ENCODE data around the gene FBXO15.

The FBXO15 gene

DNA sequence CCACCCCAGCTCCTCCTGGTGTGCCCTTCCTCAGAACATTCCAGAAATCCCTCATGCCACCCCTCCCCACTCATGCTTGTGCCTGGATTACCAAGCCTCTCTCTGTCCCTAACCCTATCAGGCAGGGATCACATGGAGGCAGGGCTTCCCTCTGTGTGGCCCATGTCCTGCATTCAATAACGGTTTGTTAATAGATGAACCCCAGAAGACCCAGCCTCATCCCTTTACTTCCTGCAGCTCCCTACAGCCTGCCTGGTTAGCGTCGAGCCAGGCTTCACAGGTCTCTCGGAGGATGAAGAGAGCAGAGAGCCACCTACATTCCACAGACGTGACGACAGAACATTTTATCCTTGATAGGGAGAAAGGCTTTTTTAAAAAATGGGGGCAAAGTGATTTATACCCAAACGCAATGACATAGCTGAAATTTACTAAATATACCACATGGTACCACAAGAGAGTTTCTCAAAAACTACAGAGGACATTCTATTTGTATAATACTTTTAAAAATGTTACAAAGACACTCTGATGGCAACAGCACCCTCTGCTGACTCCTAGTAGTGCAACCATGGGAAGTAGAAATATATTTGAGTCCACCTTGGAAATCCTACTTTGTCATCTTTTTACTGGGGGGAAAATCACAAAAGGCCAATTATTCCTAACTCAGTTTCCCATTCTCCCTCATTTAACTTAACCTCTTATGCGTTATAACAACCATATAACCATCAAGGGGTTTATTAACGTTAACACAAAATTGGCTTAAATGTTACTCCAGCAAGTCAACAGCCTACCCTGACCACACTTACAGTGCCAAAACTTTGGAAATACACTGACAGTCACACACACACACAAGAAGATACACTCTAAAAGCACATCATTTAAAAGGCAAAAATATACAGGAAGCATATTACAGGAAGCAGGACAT lies 30.7 kb downstream of the FBXO15 start:
- no peaks in the 10 kb centered on the region for H3K36me3 ChIP-seq (ENCODE audit: control insufficient read depth, insufficient read depth, low read length)
- H3K27me3 ChIP-seq (ENCODE audit: control insufficient read depth, insufficient read depth, low read length, poor library complexity, severe bottlenecking): no peaks in the 10 kb centered on the region
- H3K9me3 ChIP-seq (ENCODE audit: control insufficient read depth, low read length): no peaks in the 10 kb centered on the region
- H3K4me3 ChIP-seq (ENCODE audit: insufficient read depth, low read depth, low read length): no peak overlapping the region
- 24 to 33% methylated on average over 6 to 9 of the region's 9 CpGs for WGBS, 2 experiments
- peaks cover 7% of the 10 kb centered on the region for H3K4me1 ChIP-seq (ENCODE audit: control insufficient read depth, insufficient read depth, low read length)
- no peak overlapping the region for H3K27ac ChIP-seq (ENCODE audit: insufficient read depth, low read depth, low read length, poor library complexity, severe bottlenecking)

DNA sequence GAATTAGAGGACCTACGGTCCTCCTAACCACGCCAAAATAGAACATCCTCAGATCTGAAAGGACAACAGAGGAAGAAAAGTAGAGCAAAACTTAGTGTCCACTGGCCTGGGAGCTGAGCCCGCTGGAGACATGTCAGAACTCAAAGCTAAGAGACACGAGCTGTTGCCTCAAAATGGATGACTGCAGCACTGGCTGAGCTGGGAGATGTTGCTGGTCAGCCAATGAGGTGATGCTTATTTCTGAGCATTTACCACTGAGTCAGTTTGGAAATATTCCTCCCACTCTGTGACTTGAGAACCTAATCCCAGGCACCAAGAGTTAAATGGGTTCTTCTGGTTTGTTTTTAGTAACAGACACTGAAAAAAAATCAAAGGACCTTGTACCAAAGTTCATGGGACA lies 32.6 kb downstream of the FBXO15 start:
- Histone ChIP-seq H3K27me3 (ENCODE audit: control insufficient read depth, insufficient read depth, low read length, poor library complexity, severe bottlenecking) (no peaks in the 10 kb centered on the region), H3K36me3 (ENCODE audit: control insufficient read depth, insufficient read depth, low read length) (no peaks in the 10 kb centered on the region), H3K4me1 (ENCODE audit: control insufficient read depth, insufficient read depth, low read length) (peaks cover 7% of the 10 kb centered on the region), H3K27ac (ENCODE audit: insufficient read depth, low read depth, low read length, poor library complexity, severe bottlenecking) (no peak overlapping the region), H3K4me3 (ENCODE audit: insufficient read depth, low read depth, low read length) (no peak overlapping the region), H3K9me3 (ENCODE audit: control insufficient read depth, low read length) (no peaks in the 10 kb centered on the region)
- 80 to 86% methylated on average over 4 of the region's 4 CpGs for WGBS, 2 experiments

DNA sequence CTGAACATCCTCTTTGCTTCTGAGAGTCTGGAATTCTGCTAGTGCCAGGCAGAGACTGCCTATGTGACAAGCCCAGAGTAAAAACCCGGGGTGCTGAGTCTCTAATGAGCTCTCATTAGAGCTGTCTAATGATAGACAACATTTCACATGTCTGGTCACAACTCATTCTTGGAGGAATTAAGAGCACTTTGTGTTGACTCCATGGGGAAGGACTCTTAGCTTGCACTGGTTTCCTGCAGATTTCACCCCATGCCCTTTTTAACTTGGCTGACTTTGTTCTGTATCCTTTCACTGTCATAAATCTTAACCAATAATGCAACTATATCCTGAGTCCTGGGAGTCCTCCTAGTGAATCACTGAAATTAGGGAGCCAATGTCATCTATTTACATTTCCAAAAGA lies 33.5 kb downstream of the FBXO15 start:
- WGBS, 2 experiments: 71 to 77% methylated on average over 1 of the region's 1 CpG
- H3K36me3 ChIP-seq (ENCODE audit: control insufficient read depth, insufficient read depth, low read length): no peaks in the 10 kb centered on the region
- H3K4me1 ChIP-seq (ENCODE audit: control insufficient read depth, insufficient read depth, low read length): peaks cover 7% of the 10 kb centered on the region
- no peak overlapping the region for H3K4me3 ChIP-seq (ENCODE audit: insufficient read depth, low read depth, low read length)
- H3K27me3 ChIP-seq (ENCODE audit: control insufficient read depth, insufficient read depth, low read length, poor library complexity, severe bottlenecking): no peaks in the 10 kb centered on the region
- no peak overlapping the region for H3K27ac ChIP-seq (ENCODE audit: insufficient read depth, low read depth, low read length, poor library complexity, severe bottlenecking)
- H3K9me3 ChIP-seq (ENCODE audit: control insufficient read depth, low read length): no peaks in the 10 kb centered on the region

DNA sequence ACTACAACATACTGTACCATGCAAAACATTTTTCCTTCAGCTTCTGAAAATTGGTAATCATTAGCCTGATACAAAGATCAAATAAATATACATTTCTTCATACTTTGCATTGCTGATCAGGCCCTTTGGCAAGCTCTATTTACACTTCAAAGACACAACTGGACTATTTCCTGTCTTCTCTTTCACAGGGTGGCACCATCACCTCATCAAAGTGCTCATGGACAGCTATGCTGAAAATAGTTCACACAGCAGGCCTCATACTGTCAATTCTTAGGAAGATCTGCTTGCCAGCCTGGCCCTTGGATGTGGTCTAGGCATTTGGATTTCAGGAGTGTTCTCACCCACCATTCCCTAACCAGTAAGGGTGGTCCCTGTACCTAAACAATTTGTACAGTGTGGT lies 33.9 kb downstream of the FBXO15 start:
- no peaks in the 10 kb centered on the region for H3K36me3 ChIP-seq (ENCODE audit: control insufficient read depth, insufficient read depth, low read length)
- H3K4me3 ChIP-seq (ENCODE audit: insufficient read depth, low read depth, low read length): no peak overlapping the region
- no peaks in the 10 kb centered on the region for H3K27me3 ChIP-seq (ENCODE audit: control insufficient read depth, insufficient read depth, low read length, poor library complexity, severe bottlenecking)
- H3K27ac ChIP-seq (ENCODE audit: insufficient read depth, low read depth, low read length, poor library complexity, severe bottlenecking): no peak overlapping the region
- no peaks in the 10 kb centered on the region for H3K9me3 ChIP-seq (ENCODE audit: control insufficient read depth, low read length)
- H3K4me1 ChIP-seq (ENCODE audit: control insufficient read depth, insufficient read depth, low read length): peaks cover 7% of the 10 kb centered on the region

DNA sequence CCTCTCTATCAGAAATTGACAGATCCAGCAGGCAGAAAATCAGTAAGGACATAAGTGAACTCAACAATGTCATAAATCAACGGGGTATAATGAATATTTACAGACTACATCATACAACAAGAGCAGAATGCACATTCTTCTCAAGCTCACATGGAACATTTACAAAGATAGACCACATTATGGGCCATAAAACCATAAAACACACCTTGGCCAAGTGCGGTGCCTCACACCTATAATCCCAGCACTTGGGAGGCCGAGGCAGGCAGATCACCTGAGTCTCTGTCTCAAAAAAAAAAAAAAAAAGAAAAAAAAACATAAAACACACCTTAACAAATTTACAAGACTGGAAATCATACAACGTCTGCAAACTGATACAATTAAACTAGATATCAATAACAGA lies 36.7 kb downstream of the FBXO15 start:
- 68 to 72% methylated on average over 4 of the region's 4 CpGs for WGBS, 2 experiments
- Histone ChIP-seq H3K4me1 (ENCODE audit: control insufficient read depth, insufficient read depth, low read length) (peaks cover 7% of the 10 kb centered on the region), H3K27me3 (ENCODE audit: control insufficient read depth, insufficient read depth, low read length, poor library complexity, severe bottlenecking) (no peaks in the 10 kb centered on the region), H3K9me3 (ENCODE audit: control insufficient read depth, low read length) (no peaks in the 10 kb centered on the region), H3K4me3 (ENCODE audit: insufficient read depth, low read depth, low read length) (no peak overlapping the region), H3K36me3 (ENCODE audit: control insufficient read depth, insufficient read depth, low read length) (no peaks in the 10 kb centered on the region), H3K27ac (ENCODE audit: insufficient read depth, low read depth, low read length, poor library complexity, severe bottlenecking) (no peak overlapping the region)

DNA sequence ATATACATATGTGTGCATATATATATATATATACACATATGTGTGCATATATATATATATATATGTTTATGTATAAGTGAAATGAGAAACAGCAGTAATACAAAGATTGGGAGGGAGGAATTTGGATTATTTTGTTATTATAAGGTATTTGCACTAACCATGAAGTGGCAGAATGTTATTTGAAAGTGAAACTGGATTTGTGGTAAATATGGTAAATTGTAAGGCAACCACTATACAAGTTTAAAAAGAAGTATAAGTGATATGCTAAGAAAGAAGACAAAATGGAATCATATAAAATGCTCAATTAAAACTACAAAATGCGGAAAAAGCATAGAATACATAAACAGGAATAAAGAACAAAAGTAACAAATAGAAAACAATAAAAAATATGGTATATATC lies 37.5 kb downstream of the FBXO15 start:
- H3K9me3 ChIP-seq (ENCODE audit: control insufficient read depth, low read length): no peaks in the 10 kb centered on the region
- no peak overlapping the region for H3K4me3 ChIP-seq (ENCODE audit: insufficient read depth, low read depth, low read length)
- H3K27me3 ChIP-seq (ENCODE audit: control insufficient read depth, insufficient read depth, low read length, poor library complexity, severe bottlenecking): no peaks in the 10 kb centered on the region
- H3K27ac ChIP-seq (ENCODE audit: insufficient read depth, low read depth, low read length, poor library complexity, severe bottlenecking): no peak overlapping the region
- H3K36me3 ChIP-seq (ENCODE audit: control insufficient read depth, insufficient read depth, low read length): no peaks in the 10 kb centered on the region
- no CpG with 5 or more reads among the region's 1 CpG for WGBS, 2 experiments
- H3K4me1 ChIP-seq (ENCODE audit: control insufficient read depth, insufficient read depth, low read length): peaks cover 7% of the 10 kb centered on the region

DNA sequence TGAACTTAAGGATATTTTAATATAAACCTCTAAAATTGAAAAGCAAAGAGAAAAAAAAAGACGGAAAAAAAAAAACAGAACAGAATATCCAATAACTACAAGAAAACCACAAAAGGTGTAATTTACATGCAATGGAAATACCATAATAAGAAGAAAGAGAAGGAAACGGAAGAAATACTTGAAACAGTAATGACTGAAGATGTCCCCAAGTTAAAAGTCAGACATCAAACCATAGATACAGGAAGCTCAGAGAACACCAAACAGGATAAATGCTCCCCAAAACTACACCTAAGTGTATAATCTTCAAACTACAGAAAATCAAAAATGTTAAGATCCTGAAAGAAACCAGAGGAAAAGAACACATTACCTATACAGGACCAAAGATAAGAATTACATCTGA lies 39.2 kb downstream of the FBXO15 start:
- no peak overlapping the region for H3K4me3 ChIP-seq (ENCODE audit: insufficient read depth, low read depth, low read length)
- 77% methylated on average over 1 of the region's 2 CpGs; no CpG with 5 or more reads in 1 of the 2 experiments for WGBS, 2 experiments
- no peak overlapping the region for H3K27ac ChIP-seq (ENCODE audit: insufficient read depth, low read depth, low read length, poor library complexity, severe bottlenecking)
- H3K36me3 ChIP-seq (ENCODE audit: control insufficient read depth, insufficient read depth, low read length): no peaks in the 10 kb centered on the region
- H3K9me3 ChIP-seq (ENCODE audit: control insufficient read depth, low read length): no peaks in the 10 kb centered on the region
- H3K27me3 ChIP-seq (ENCODE audit: control insufficient read depth, insufficient read depth, low read length, poor library complexity, severe bottlenecking): no peaks in the 10 kb centered on the region
- no peaks in the 10 kb centered on the region for H3K4me1 ChIP-seq (ENCODE audit: control insufficient read depth, insufficient read depth, low read length)

DNA sequence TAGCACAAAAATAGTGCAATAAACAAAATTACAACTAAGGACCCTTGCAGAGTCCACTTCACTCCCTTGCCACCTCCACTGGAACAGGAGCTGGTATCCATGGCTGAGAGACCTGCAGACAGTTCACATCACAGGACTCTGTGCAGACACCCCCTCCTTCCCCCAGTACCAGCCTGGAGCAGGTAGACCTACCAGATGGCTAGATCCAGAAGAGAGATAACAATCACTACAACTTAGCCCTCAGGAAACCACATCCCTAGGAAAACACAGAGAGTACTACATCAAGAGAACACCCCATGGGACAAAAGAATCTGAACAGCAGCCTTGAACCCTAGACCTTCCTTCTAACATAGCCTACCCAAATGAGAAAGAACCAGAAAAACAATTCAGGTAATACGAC lies 49.8 kb downstream of the FBXO15 start:
- Histone ChIP-seq H3K9me3 (ENCODE audit: control insufficient read depth, low read length) (no peaks in the 10 kb centered on the region), H3K36me3 (ENCODE audit: control insufficient read depth, insufficient read depth, low read length) (no peaks in the 10 kb centered on the region), H3K4me1 (ENCODE audit: control insufficient read depth, insufficient read depth, low read length) (no peaks in the 10 kb centered on the region), H3K27ac (ENCODE audit: insufficient read depth, low read depth, low read length, poor library complexity, severe bottlenecking) (no peak overlapping the region), H3K27me3 (ENCODE audit: control insufficient read depth, insufficient read depth, low read length, poor library complexity, severe bottlenecking) (no peaks in the 10 kb centered on the region), H3K4me3 (ENCODE audit: insufficient read depth, low read depth, low read length) (no peak overlapping the region)
- 90 to 100% methylated on average over 1 of the region's 1 CpG for WGBS, 2 experiments

DNA sequence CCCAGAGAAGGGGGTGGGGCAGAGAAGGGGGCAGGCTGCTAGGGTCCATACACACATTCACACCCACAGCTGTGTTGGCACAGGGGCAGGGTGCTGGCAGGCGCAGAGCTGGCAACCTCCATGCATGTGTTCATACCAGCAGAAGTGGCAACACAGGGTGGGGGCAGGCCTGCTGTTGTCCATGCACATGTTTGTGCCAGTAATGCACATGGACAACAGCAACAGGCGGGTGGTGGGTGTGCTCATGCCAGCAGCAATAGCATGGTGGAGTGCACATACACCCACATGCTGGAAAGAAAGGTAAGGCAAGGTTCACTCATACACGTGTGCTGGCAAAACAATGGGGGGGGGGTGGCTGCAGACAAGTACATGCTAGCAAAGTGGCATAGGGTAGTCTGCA lies 54.7 kb downstream of the FBXO15 start:
- no peak overlapping the region for H3K4me3 ChIP-seq (ENCODE audit: insufficient read depth, low read depth, low read length)
- no peak overlapping the region for H3K27ac ChIP-seq (ENCODE audit: insufficient read depth, low read depth, low read length, poor library complexity, severe bottlenecking)
- 94 to 97% methylated on average over 3 of the region's 3 CpGs for WGBS, 2 experiments
- no peaks in the 10 kb centered on the region for H3K9me3 ChIP-seq (ENCODE audit: control insufficient read depth, low read length)
- H3K36me3 ChIP-seq (ENCODE audit: control insufficient read depth, insufficient read depth, low read length): no peaks in the 10 kb centered on the region
- no peaks in the 10 kb centered on the region for H3K27me3 ChIP-seq (ENCODE audit: control insufficient read depth, insufficient read depth, low read length, poor library complexity, severe bottlenecking)
- no peaks in the 10 kb centered on the region for H3K4me1 ChIP-seq (ENCODE audit: control insufficient read depth, insufficient read depth, low read length)

DNA sequence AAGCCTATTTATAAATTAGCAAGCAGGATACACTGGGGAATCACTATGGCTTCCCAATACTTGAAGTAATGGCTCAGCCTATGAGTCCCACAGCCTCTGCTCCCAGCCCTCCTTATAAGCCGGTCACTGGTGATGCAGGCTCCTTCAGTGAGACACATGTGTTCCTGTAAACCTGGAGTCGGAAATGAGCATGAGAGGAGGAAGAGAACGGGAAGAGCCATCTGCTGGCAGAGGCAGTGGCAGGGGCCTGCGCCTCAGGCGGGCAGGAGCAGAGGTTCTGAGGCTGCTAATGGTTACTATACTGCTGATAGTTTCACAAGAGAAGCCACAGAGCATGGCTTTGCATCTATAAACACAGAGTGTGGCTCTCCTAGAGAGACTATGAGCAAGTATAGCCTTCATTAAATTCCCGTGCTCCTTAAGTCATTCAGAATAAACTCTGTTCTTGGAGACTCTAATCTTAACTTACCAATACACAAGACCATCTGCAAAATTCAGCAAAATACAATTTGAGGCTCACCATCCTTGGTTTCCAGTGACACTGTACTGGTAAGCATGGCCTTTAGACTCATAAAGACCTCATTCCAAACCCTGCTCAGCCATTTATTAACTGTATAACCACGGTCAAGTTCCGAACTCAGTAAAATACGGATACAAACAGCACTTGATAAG lies 63.3 kb downstream of the FBXO15 start:
- Histone ChIP-seq H3K4me3 (ENCODE audit: insufficient read depth, low read depth, low read length) (no peak overlapping the region), H3K4me1 (ENCODE audit: control insufficient read depth, insufficient read depth, low read length) (peaks cover 9% of the 10 kb centered on the region), H3K27ac (ENCODE audit: insufficient read depth, low read depth, low read length, poor library complexity, severe bottlenecking) (no peak overlapping the region), H3K27me3 (ENCODE audit: control insufficient read depth, insufficient read depth, low read length, poor library complexity, severe bottlenecking) (no peaks in the 10 kb centered on the region), H3K9me3 (ENCODE audit: control insufficient read depth, low read length) (no peaks in the 10 kb centered on the region), H3K36me3 (ENCODE audit: control insufficient read depth, insufficient read depth, low read length) (no peaks in the 10 kb centered on the region)
- WGBS, 2 experiments: 88% methylated on average over 9 of the region's 9 CpGs

Data from ectodermal cell (in vitro differentiated cells).